Activated gamma-delta T cell treated with Interleukin-2 at 50 U/mL for 16 hours (primary cell): ENCODE results near the gene PALLD.
"Not testable (repeated sequence)": the region's sequence is repeated elsewhere in the genome, so short reads cannot be mapped to it uniquely, and the experiment has no call there.

Experiments
- DNase-seq: peaks from one replicate; pipeline ENCODE4 v3.0.0-alpha.2; 2020

Gene PALLD

DNA sequence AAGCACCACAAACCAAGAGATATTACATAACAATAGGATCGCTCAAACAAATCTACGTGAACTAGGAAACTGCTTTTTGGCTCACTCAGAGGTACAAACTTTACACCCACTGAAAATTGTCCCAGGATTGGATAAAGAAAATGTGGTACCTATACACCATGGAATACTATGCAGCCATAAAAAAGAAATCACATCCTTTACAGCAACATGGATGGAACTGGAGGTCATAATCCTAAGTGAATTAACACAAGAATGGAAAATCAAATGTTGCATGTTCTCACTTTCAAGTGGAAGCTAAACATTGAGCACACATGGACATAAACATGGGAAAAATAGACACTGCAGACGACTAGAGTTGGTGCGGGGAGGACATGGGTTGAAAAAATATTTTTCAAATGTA lies 305.4 kb downstream of the PALLD start:
- no peak for DNase-seq

DNA sequence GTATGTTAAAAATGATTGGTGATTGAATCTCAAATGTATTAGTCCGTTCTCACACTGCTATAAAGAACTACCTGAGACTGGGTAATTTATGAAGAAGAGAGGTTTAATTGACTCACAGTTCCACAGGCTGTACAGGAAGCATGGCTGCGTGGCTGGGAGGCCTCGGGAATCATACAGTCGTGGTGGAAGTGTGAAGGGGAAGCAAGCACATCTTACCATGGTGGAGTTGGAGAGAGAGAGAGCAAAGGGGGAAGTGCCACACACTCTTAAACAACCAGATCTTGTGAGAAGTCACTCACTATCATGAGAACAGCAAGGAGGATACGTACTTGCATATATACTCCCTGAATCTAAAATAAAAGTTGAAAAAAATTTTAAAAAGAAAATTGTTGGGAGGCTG lies 306.2 kb downstream of the PALLD start:
- DNase-seq, result not testable (repeated sequence)

DNA sequence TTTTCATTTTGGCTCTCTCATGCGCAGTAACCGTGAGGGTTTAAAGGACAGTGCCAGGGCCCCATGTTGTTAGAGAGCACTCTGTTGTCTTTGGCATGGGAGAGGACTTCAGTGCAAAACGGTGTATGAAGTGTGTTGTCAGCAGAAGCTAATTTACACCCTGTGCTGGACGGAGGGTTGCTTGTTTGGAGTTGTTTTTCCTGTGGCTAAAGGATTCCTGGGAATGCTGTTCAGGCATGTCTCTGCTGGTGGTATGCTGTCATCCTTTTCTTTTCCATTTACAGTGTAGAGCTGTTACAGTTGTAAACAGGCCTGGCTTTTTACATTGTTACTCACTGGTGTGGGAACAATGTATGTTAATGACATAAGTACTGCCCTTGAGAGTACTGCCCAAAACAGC lies 306.9 kb downstream of the PALLD start:
- no peak for DNase-seq

DNA sequence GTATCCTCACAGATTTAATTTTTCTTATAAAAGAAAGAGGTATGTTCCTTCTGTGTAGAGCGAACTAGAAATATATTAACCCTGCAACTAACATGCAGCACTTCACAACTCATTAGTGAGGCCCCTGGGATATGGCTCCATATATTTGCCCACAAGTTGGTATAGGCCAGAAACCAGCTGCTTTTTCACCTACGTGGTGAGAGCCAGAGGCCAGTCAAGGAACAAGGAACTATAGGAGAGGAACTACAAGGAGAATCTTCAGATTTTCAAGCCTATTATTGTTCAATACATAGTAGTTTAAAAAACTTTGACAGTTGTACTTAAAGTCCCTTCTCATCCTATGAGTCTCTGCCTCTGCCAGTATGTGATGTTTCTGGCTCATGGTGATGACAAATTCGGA lies 307.3 kb downstream of the PALLD start:
- DNase-seq, result no peak

DNA sequence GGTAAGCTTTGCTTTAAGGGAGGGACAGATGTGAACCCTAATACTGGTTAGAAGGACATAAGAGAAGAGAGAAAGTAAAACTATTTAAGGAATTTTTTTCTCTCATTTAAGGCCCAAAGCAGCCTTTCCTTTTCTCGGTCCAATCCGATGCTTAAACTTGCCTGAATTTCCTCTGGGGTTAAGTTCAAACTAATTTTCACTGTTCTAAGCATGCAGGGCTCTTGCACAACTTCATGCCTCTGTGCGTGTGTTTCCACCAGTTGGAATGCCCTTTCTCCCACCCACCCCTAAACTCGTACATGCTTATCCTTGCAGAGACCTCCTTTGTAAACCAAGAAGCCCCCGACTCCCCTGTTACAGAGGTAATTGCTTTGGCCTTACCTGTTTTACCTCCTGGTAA lies 308.5 kb downstream of the PALLD start:
- DNase-seq, result no peak

DNA sequence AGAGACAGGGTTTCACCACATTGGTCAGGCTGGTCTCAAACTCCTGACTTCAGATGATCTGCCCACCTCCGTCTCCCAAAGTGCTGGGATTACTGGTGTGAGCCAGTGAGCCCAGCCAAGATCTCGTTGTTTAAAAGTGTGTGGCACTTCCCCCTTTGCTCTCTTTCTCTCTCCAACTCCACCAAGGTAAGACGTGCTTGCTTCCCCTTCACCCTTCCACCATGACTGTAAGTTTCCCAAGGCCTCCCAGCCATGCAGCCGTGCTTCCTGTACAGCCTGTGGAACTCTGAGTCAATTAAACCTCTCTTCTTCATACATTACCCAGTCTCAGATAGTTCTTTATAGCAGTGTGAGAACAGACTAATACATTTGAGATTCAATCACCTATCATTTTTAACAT lies 309.4 kb downstream of the PALLD start:
- DNase-seq, result not testable (repeated sequence)

DNA sequence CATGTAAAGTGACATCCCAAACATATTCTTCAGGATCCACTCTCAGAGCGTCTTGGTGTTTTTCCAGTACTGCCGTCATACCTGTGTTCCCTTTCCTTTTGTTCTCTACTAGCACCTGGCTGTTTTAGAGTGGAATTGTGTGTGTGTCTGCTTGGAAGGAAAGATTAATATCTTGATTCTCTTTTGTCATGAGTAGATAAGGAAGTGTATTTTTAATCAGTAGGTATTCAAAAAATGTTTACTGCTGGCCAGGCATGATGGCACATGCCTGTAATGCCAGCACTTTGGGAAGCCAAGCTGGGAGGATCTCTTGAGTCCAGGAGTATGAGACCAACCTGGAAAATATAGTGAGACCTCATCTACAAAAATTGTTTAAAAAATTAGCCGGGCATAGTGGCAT lies 314.4 kb downstream of the PALLD start:
- DNase-seq, result no peak

DNA sequence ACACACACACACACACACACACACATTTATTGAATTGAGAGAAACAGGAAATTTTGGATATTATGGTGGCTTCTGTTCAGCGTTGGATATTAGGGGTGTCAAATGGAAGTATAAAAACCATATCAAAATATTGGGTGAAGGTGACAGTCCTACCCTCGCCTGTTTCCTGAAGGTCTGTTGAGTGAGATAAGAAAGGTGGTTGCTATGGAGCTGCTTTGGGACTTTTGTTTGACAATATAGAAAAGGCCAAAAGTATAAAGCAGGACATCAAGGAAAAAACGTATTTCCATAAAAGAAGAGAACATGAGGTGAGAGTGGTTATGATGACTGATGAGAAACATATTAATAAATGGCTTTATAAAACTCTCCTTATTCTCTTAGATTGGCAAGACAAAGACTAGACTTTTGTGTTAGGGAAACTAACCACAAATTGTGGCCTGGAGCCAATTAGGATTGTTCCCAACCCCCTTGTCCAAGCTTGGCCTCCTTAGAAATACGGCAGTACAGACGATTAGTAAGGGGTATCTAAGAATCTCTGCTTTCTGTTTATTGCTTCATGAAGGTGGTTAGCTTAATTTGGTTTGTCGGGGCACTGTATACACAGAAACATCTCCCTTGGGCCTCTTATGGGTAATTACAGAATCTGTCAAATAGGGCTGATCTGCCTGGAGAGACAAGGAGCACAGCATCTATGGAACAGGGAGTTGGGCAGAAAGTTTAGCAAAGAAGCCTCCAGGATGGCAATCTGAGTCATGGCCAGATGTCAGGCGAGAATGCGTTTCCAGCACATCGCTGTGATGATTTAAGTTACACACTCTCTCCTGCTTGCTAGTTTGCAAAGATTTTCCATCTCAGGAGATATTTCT lies 315.2 kb downstream of the PALLD start:
- DNase-seq, result no peak

DNA sequence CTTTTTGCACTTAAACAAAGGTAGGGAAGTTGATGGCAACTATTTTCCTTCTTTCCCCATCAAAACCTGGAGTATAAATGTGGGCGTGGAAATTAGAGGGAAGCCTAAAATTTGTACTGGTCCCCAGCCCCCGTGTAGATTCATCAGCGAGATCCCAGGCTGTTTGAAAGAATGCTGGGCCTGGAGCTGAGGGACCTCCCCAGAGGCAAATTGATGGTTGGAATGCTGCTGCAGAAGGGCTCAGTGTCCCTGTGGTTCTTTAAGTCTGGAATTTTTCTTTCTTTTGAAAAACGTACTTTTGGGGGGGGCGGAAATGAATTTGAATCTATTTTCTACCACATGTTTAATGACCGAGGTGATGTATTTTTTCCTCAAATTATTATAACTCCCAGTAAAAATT lies 316.0 kb downstream of the PALLD start:
- no peak for DNase-seq

DNA sequence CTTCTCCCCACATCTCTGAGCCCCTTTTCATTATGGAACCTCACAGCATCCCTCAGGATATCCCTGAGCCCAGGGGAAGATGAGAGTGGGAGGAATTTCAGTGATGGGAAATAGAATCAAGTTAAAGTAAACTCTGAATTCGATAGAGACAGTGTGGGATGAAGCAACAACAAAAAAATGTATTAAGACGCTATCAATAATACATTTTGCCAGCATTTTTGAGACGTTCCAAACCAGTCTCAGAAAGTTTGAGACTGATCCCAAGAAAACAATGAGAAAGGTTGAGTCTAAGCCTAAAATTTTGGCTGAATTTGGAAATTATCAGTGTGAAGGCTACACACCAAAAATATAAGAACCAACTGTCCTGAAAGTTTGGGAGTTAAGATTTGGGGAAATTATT lies 317.0 kb downstream of the PALLD start:
- no peak for DNase-seq

DNA sequence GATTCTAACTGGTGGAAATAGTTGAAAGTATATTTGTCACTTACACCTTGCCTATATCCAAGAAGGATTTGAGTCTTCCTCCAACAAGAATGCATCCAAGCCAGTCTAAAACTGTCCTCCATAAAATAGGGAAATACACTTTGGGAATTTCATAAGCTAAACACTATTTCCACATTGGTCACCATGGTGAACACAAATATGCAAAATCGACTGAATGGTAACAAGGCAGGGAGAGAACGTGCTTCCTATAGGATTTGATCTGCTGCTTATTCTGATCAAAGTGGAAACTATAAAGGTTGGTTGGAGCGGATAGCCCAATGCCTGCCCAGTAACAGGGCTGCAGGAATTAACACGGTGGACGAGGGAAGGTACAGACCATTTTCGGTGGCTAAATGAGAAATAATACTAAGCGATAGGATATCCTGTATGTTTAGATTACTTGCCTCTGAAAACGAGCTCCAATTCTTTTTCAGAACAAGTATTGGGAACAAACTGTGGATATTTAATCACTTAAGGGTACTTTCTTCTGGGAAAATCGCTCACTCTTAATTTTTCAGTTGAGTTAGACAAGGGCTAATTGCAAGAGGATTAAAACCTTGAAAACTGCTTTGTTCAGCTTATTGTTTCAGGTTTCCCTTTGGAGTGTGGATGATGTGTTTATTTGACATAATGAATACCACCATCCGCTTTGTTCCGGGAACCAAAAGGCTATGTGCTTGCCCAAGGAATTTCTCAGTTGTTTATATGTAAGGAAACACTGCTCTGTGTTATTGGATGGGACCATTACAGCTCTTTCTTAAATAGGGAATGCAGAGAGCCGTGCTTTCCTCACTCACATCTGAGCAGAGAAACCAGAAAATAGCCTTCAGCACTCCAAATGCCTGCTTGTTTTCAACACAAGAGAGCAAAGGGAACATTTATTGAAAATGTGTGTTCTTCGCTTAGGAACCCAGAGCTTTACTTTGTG lies 318.8 kb downstream of the PALLD start:
- DNase-seq, result no peak

DNA sequence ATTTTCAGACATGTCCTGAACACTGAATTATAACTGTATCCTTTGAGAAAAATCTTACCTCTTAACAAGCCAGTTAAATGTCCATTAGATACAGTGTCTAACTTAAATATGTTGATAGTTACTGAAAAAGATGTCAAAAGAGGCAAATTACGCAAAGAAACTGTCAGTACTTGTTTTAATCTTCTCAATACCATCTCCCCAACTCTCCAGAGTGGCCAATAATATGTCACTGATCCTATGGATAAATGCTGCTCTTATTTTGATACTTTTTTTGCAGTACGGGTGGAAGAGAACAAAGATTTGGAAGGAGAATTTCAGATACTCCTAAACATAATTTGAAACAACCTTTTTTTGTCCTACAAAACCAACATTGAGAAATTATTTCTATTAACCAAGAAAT lies 320.5 kb downstream of the PALLD start:
- no peak for DNase-seq

DNA sequence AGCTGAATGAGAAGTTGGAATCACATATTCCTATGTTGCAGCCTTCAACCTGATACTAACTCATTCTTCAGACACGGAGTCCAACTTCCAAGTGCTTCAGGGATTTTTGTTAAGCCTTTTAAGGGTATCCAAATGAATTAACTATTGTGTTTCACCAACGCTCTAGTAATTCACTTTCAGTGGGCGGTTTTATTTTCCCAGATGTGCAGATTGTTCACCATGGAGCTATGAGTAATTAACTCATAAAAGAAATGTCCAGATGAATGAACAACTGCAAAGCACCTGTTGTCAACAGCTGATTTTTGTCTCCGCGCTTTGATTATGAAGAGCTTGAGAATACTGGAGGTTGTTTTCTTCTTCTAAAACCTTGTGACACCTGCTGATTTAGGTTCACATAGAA lies 325.6 kb downstream of the PALLD start:
- no peak for DNase-seq

DNA sequence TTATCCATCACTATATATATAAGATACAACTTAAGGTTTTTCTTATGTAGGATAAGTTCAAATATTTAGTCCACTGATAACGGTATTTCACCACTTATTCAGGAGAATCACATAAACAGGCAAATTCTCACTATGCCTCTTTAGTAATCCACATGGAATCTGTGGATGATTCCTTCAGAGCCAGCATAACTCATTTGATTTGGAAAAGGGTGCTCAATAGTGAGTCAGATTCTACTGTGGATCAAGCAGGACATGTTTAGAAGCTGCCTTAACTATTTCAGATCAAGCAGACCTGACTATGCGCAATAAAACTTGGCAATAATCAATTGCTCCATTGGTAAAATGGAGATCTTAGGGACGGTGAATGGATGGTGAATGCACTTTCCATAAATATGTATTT lies 329.1 kb downstream of the PALLD start:
- DNase-seq, result no peak

DNA sequence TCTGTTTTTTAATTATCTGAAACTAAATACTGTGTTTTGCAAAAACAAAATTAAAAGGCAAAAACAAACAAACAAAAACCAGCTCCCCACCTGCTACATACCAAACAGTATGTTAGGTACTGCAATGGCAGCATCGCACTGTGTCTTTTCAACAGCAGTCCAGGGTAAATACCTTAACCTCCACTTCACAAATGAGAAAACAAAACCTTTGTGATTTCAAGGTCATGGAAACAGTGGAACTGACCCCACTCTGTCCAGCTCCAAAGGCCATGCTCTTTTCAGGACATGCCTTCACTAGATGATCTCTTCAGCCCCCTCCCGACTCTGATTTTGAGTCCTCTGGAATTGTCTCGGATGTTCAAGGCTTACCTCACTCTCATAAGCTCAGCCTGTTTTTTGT lies 329.8 kb downstream of the PALLD start:
- no peak for DNase-seq

DNA sequence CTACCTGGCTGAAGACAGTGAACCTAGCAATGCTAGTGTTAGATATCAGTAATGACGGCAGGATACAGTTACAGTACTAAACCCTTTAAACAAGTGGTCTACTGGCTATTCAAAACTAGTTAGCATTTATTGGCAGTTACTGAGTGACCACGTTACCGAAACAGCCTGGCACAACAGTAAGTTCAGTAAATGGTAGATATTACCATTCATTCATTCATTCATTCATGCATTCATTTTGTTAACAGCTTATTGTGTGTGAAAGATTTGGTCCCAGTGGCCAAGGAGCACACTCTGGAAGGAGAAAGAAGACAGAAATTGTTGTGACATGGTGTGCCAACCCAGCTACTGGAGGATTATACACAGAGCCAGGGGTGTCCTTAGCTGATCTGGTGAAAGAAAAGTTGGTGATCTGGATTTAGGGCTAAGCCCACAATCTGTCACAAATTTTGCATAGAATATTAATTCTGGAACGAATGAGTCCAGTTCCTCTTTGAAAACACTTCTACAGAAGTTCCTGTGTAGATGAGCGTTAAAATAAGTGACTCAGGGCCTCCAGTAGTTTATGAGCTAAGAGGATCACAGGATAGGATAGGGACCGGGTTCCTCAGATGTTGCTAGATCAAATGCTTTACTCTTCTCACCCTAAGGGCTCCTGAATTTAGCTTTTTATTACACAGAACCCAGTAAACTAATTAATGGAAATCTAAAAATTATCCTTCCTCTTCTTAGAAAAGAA lies 334.1 kb downstream of the PALLD start:
- no peak for DNase-seq

DNA sequence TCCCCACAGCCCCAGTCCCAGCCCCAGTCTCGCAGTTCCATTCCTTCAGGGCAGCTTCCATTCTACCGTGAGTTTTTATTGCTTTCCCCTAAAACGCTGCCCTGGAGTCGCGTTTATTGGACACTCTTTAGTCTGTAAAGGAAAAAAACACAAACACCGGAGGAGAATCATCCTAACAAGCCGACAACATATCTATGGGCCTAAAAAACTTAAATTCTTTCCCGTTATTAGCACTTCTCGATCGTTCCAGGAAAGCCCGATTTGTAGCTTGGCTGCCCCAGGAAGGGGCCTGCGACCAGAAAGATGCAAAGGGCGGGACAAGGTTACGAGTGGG lies 334.7 kb downstream of the PALLD start:
- DNase-seq, result no peak

DNA sequence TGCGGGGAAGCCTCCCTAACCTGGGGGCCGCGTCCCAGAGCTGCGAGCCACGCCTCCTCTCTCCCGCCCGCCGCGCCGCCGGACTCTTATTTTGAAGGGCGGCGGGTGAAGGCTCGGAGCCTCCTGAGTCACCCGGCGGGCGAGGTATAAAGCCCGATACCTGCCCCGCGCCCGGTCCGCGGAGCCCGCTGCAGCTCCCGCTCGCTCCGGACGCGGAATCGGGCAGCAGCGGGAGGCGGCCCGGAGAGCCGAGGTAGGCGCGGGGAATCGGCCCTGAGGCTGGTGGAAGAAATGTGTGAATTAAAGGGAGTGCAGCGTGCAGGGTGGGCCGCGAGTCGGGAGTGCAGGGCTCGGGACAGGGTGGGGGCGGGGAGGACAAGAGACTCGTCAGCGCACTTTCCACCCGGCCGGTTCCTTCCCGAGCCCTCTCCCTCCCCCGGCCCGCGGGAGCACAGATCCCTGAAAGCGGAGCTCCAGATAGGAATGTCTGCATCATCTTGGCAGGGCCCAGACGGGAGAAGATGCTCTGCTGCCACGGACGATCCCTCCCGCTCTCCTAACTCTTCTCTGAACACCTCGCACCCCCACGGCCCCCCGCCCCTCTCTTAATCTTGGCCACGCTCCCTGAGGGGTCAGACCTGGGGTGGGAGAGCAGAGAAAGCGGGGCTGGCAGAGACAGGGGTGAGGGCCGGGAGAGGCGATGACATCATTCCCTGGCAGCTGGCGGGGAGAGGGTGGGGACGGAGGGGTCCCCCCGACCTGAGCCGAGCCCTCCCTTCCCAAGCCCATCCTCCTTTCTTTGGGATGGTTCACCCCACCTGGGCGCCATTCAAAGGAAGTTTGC lies 335.3 kb downstream of the PALLD start:
- DNase-seq, result peak; percentile 30

DNA sequence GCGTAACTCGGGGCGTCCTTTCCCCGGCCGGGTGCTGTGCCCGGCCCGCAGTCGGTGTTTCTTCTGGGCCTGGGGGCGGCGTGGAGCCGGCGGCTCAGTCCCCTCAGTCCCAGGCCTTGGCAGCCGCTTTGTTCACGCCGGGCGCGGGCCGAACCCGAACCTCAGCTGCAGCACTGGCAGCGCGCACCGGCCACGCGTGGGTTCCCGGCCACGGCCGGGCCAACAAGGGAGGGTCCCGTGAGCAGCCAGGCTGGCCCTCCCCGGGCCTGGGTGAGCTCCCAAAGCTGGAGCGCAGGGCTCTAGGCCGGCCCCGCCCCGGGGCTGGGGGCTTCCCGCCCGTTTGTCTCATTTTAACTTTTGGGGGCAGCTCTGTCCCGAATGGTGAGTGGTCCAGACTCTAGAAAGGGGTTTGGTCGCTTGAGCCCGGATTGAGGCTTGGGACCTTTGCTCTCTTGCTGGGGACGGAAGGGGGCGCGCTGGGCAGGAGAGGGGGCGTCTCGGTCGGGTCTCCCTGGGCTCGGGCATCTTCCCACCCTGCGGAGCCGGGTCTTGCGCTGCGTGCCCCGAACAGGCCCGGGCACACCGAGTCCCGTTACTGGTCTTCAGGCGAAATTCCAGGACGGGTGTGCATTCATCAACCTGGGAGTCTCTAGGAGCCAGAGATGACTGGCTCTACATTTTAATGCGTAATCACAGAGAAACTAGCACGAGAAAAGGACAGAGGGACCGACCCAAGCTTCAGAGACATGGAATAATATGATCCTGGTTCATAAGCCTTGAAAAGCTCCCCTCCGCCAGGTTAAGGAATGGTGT lies 336.1 kb downstream of the PALLD start:
- DNase-seq, result no peak

DNA sequence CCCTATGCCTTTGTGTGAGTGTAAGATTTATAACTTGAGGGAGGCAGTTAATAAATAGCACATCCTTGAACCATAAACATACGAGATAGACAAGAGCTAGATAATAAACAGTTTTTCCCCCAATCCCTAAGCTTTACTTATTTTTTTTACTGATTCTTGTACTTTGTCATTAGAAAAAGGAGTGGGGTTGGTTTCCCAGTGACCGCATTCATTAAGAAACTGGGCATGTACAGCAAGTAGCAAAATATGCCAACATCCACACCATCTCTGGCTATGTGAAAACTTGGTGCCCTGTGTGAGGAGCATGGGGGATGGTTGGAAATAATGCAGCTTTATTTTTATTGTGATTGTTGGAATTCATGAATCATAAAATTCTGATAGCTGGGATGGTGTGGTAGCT lies 337.0 kb downstream of the PALLD start:
- DNase-seq, result no peak

DNA sequence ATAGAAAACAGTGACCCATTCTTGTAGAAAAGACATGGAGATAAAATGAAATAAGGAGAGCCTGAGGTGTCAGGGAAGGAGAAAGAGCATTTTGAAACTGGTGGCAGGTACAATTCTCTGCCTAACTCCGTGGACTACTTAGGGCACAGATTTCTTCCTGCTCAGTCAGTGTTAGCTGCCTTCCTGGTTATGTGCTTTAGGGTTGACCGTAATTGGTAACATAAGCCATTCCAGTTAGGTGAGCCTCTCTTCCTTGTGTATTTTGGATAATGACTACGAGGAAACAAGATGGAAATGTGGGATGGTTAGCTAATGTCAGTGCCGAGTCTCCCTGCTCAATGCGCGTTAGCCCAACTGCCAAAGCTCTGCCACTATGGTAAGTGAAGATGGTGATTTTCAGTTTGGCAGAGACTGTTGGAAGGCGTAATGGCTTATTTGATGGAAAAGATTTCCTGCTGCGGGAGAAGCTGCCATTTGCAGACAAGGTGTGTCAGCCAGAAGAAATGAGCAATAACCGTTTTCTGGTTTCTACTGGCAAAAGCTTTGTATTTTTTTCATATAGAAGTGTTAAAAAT lies 339.1 kb downstream of the PALLD start:
- no peak for DNase-seq
